Stimulated activated naive B cell treated with anti-CD40 and anti-IgM and Interleukin-4, amounts not matched to agents 10 μg/mL and 1 μg/mL and 100 μg/mL, for 72 hours (primary cell): ENCODE measurements around the gene RBM25.
A peak's percentile ranks its signal among the peaks of the same experiment; 100 is the strongest.

ENCODE experiments used
- ATAC-seq, 2 donors: fragments of 150-1000 bp; cut with Tn5 transposase; replicated peaks; 2 replicates each; pipeline ENCODE4 v1.10.0; 2021; ENCODE audit warnings: moderate library complexity in 1 of 2
- DNase-seq: peaks from one replicate; pipeline ENCODE4 v3.0.0; 2021
- H3K27ac Mint-ChIP-seq: one replicate; pipeline ENCODE4 v1.8.0; 2022; ENCODE audit warnings: mild to moderate bottlenecking, mixed read lengths
- H3K27me3 Mint-ChIP-seq, 2 donors: one replicate each; pipeline ENCODE4 v1.8.0; 2022; ENCODE audit warnings: mixed read lengths in 2 of 2
- H3K36me3 Mint-ChIP-seq, 2 donors: one replicate each; pipeline ENCODE4 v1.8.0; 2022; ENCODE audit warnings: mixed read lengths in 2 of 2, mild to moderate bottlenecking in 1 of 2
- H3K4me1 Mint-ChIP-seq, 2 donors: one replicate each; pipeline ENCODE4 v1.8.0; 2022; ENCODE audit warnings: mixed read lengths in 2 of 2, mild to moderate bottlenecking in 1 of 2
- H3K4me3 Mint-ChIP-seq, 2 donors: one replicate each; pipeline ENCODE4 v1.8.0; 2022; ENCODE audit warnings: mild to moderate bottlenecking in 2 of 2, mixed read lengths in 2 of 2, moderate library complexity in 1 of 2
- H3K9me3 Mint-ChIP-seq, 2 donors: one replicate each; pipeline ENCODE4 v1.8.0; 2022; ENCODE audit warnings: mixed read lengths in 2 of 2, mild to moderate bottlenecking in 1 of 2

Gene RBM25

DNA sequence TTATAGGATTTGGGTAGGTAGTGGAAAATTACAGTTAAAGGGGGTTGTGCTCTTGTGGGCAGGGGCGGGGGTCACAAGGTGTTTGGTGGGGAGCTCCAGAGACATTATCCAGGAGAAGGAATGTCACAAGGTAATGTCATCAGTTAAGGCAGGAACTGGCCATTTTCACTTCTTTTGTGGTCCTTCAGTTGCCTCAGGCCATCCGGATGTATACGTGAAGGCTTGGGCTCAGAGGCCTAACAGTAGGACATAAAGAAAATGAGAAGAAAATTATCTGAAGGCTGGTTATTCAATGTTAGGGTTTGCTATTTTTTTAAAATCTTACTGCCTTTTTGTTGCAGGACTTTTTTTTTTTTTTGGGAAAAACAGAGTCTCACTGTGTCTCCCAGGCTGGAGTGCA, 75.5 kb downstream of the RBM25 start:
- no peak for DNase-seq
- Mint-ChIP-seq H3K27me3 (no peaks in the 10 kb centered on the region), H3K4me3 (no peak overlapping the region), H3K36me3 (peaks cover 18 to 23% of the 10 kb centered on the region in 2 donors), H3K9me3 (peaks cover 14 to 15% of the 10 kb centered on the region in 2 donors), H3K27ac (no peak overlapping the region), H3K4me1 (peaks cover 7 to 11% of the 10 kb centered on the region in 2 donors)
- no peak for ATAC-seq

DNA sequence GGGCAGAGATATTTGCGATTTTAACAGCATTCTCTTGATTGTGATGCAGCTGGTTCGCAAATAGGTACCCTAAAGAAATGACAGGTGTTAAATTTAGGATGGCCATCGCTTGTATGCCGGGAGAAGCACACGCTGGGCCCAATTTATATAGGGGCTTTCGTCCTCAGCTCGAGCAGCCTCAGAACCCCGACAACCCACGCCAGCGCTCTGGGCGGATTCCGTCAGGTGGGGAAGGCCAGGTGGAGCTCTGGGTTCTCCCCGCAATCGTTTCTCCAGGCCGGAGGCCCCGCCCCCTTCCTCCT, 77.7 kb downstream of the RBM25 start:
- Mint-ChIP-seq H3K4me3 (peak overlapping the region; percentile 86 to 88), H3K4me1 (peaks cover 10 to 16% of the 10 kb centered on the region in 2 donors), H3K27me3 (no peaks in the 10 kb centered on the region), H3K27ac (peak overlapping the region; percentile 99), H3K36me3 (peaks cover 18 to 27% of the 10 kb centered on the region in 2 donors), H3K9me3 (peaks cover 14 to 15% of the 10 kb centered on the region in 2 donors)
- DNase-seq (no peak), ATAC-seq (no peak)

DNA sequence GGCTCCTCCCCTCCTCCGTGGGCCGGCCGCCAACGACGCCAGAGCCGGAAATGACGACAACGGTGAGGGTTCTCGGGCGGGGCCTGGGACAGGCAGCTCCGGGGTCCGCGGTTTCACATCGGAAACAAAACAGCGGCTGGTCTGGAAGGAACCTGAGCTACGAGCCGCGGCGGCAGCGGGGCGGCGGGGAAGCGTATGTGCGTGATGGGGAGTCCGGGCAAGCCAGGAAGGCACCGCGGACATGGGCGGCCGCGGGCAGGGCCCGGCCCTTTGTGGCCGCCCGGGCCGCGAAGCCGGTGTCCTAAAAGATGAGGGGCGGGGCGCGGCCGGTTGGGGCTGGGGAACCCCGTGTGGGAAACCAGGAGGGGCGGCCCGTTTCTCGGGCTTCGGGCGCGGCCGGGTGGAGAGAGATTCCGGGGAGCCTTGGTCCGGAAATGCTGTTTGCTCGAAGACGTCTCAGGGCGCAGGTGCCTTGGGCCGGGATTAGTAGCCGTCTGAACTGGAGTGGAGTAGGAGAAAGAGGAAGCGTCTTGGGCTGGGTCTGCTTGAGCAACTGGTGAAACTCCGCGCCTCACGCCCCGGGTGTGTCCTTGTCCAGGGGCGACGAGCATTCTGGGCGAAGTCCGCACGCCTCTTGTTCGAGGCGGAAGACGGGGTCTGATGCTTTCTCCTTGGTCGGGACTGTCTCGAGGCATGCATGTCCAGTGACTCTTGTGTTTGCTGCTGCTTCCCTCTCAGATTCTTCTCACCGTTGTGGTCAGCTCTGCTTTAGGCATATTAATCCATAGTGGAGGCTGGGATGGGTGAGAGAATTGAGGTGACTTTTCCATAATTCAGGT, 78.3 kb downstream of the RBM25 start, which contains the start of gene PSEN1:
Gene PSEN1 (plus strand): TSS at position 121 of the 839 bp plus-strand sequence. CDS start 11,513 bp downstream, outside the sequence.
- H3K27ac Mint-ChIP-seq = peak within 1 kb of the TSS; percentile 99
- H3K27me3 Mint-ChIP-seq = no peaks in the 10 kb centered on the region

DNA sequence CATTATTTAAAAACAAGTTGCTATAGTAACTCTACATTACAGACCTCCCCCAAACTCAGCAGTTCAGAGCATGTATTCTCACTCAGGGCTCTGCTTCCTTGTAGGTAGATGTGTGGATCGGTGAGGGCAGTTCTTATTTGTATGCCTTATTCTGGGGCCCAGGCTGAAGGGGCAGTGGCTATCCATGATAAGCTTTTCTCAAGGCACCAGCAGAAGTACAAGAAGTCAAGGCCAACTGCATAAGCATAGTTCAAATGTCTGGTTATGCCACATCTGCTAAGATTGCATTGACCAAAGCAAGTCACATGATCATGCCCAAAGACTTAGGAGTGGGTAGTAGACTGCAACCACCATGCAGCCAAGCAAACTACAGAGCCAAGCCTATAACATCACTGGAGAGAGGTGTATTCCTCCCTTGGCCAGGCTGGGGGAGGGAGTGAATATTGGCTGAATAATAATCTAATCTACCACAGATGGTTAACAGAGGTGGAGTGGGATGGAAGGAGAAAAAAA, 82.5 kb downstream of the RBM25 start:
- H3K4me1 Mint-ChIP-seq = peaks cover 20 to 37% of the 10 kb centered on the region in 2 donors
- DNase-seq = no peak
- no peak overlapping the region for H3K27ac Mint-ChIP-seq
- peaks cover 6 to 22% of the 10 kb centered on the region in 2 donors for H3K36me3 Mint-ChIP-seq
- no peaks in the 10 kb centered on the region for H3K9me3 Mint-ChIP-seq
- no peak for ATAC-seq
- no peaks in the 10 kb centered on the region for H3K27me3 Mint-ChIP-seq
- H3K4me3 Mint-ChIP-seq = no peak overlapping the region

More for the DNA sequence above, 78.3 kb downstream of the RBM25 start, which contains the start of gene PSEN1:
- DNase-seq (peak; percentile 96), ATAC-seq (peak; percentile 94 to 96)
- peaks cover 14 to 15% of the 10 kb centered on the region in 2 donors for H3K9me3 Mint-ChIP-seq
- peaks cover 18 to 29% of the 10 kb centered on the region in 2 donors for H3K36me3 Mint-ChIP-seq
- peaks cover 11 to 19% of the 10 kb centered on the region in 2 donors for H3K4me1 Mint-ChIP-seq
- peak within 1 kb of the TSS; percentile 86 to 88 for H3K4me3 Mint-ChIP-seq

DNA sequence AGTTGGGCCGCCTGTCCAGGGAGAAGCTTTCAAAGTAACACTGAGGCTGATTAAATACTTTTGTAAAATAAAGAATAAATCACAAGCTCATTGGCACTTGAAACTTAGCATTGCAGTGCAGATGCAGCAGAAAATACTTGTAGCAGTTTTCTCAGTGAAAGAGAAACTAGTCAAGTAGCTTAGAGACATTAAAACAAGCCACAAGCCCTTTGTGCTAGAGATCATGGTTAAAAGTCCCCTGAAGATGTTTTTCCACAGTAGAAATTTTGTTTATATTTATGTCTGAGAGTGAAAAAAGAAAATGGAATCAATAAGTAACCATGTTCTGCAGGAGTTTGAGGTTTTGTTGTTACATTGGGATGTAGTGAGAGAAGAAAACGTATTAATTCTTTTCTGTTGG, 83.9 kb downstream of the RBM25 start:
- DNase-seq (no peak), ATAC-seq (no peak)
- Mint-ChIP-seq H3K36me3 (peaks cover 6 to 21% of the 10 kb centered on the region in 2 donors), H3K27me3 (no peaks in the 10 kb centered on the region), H3K27ac (no peak overlapping the region), H3K4me1 (peaks cover 19 to 33% of the 10 kb centered on the region in 2 donors), H3K9me3 (no peaks in the 10 kb centered on the region), H3K4me3 (no peak overlapping the region)

DNA sequence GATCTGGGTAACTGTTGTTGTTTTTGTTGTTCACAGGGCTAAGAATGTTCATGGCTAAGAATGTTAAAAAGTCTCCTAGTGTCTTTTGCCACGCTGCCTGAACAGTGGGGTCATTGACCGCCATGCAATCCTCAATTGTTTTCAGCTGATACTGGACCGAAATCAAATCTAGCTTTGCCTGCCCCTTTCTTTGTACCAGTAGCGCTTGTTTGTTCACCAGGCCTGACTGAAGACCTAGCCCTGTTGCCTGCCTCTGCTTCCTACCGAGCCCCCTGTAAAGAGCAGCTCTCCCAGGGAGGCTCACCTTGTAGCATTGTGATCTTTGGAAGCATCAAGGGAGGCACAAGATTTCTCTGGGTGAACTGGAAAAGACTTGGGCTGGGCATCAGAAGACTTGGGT, 84.7 kb downstream of the RBM25 start:
- H3K9me3 Mint-ChIP-seq = no peaks in the 10 kb centered on the region
- DNase-seq (no peak), ATAC-seq (no peak)
- no peak overlapping the region for H3K4me3 Mint-ChIP-seq
- no peaks in the 10 kb centered on the region for H3K27me3 Mint-ChIP-seq
- H3K36me3 Mint-ChIP-seq = peaks cover 2 to 18% of the 10 kb centered on the region in 2 donors
- peaks cover 16 to 26% of the 10 kb centered on the region in 2 donors for H3K4me1 Mint-ChIP-seq
- no peak overlapping the region for H3K27ac Mint-ChIP-seq

DNA sequence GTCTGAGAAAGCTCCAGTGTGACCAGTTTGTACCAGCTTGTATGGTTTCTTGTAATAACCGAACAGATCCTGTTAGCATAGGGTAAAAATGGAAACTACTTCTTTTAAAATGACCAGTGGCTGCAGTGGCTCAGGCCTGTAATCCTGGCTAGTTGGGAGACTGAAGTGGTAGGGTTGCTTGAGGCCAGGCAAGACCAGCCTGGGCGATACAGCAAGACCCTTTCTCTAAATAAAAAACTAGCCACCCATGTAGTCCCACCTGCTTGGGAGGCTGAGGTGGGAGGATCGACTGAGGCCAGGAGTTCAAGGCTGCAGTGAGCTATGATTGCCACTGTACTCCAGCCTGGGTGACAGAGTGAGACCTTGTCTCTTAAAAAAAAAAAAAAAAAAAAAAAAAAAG, 85.3 kb downstream of the RBM25 start:
- DNase-seq (no peak), ATAC-seq (no peak)
- H3K9me3 Mint-ChIP-seq = no peaks in the 10 kb centered on the region
- no peak overlapping the region for H3K4me3 Mint-ChIP-seq
- no peak overlapping the region for H3K27ac Mint-ChIP-seq
- no peaks in the 10 kb centered on the region for H3K27me3 Mint-ChIP-seq
- peaks cover 2 to 21% of the 10 kb centered on the region in 2 donors for H3K36me3 Mint-ChIP-seq
- peaks cover 16 to 26% of the 10 kb centered on the region in 2 donors for H3K4me1 Mint-ChIP-seq

DNA sequence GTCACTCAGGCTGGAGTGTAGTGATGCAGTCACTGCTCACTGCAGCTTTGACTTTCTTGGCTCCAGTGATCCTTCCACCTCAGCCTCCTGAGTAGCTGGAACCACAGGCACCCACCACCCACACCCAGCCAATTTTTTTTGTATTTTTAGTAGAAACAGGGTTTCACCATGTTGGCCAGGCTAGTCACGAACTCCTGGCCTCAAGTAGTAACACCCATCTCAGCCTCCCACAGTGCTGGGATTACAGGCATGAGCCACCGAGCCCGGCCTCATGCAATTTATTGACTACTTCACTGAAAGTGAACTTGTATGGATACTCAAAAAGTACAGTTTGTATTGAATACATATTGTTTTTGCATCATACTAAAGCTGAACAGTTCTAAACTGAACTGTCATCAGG, 87.0 kb downstream of the RBM25 start:
- H3K27ac Mint-ChIP-seq = no peak overlapping the region
- no peak for DNase-seq
- H3K4me1 Mint-ChIP-seq = peaks cover 17 to 26% of the 10 kb centered on the region in 2 donors
- ATAC-seq = no peak
- H3K9me3 Mint-ChIP-seq = no peaks in the 10 kb centered on the region
- no peaks in the 10 kb centered on the region for H3K27me3 Mint-ChIP-seq
- no peak overlapping the region for H3K4me3 Mint-ChIP-seq
- H3K36me3 Mint-ChIP-seq = peaks cover 7 to 30% of the 10 kb centered on the region in 2 donors

DNA sequence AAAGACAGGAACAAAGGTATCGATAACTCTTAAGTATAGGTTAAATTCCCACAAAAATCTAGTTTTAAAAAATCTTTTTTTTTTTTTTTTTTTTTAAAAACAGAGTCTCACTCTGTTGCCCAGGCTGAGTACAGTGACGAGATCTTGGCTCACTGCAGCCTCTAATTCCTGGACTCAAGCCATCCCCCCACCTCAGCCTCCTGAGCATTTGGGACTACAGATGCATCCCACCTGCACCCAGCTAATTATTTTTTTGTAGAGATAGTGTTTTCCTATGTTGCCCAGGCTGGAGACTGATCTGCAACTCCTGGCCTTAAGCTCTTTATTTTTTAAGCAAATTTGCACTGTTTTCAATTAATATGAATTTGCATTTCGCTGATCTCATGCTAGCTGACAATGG, 87.8 kb downstream of the RBM25 start:
- H3K27me3 Mint-ChIP-seq = no peaks in the 10 kb centered on the region
- H3K9me3 Mint-ChIP-seq = no peaks in the 10 kb centered on the region
- H3K4me1 Mint-ChIP-seq = peaks cover 13 to 20% of the 10 kb centered on the region in 2 donors
- no peak for ATAC-seq
- DNase-seq = no peak
- H3K27ac Mint-ChIP-seq = no peak overlapping the region
- H3K36me3 Mint-ChIP-seq = peaks cover 9 to 26% of the 10 kb centered on the region in 2 donors
- no peak overlapping the region for H3K4me3 Mint-ChIP-seq

DNA sequence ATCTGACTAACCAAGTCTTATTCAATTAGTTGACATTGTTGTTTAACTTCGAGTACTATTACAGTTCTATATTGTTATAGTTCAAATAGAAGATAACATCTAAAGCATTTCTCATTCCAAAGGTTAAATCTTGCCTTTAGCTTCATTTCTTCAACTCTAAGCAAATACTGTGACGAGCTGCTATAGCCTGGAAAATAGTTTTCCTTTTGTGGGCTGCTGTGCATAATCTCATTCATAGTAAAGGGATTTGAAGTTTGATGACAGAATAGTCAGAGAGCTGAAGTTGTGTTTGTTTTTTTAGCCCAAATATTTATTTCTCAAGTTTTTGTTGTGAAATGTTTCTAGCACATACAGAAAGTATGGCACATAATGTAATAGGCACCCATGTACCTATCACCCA, 91.4 kb downstream of the RBM25 start:
- Mint-ChIP-seq H3K9me3 (no peaks in the 10 kb centered on the region), H3K27me3 (no peaks in the 10 kb centered on the region), H3K27ac (no peak overlapping the region), H3K4me3 (no peak overlapping the region), H3K36me3 (peaks cover 9 to 20% of the 10 kb centered on the region in 2 donors), H3K4me1 (peaks cover 0 to 6% of the 10 kb centered on the region in 2 donors)
- DNase-seq (no peak), ATAC-seq (no peak)

DNA sequence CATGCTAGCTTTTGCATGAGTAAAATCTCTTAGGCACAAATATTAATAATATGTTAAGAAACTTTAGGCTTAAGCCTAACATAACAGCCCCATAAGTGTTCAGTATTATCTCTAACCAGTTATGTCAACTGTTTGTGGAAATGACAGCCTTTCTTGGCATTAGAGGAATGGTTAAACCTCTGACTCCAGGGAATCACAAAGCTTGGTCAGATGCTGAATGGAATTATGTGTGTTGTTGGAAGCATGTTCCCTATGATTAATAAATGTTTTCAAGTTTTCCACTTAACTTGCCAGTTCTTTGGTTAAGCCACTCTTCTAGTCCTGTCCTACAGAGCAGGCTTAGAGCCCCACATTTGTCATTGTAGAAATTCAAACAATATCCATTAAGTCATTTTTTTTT, 94.9 kb downstream of the RBM25 start:
- Mint-ChIP-seq H3K9me3 (no peaks in the 10 kb centered on the region), H3K27ac (no peak overlapping the region), H3K36me3 (peaks cover 12 to 28% of the 10 kb centered on the region in 2 donors), H3K27me3 (no peaks in the 10 kb centered on the region), H3K4me3 (no peak overlapping the region), H3K4me1 (peaks cover 0 to 2% of the 10 kb centered on the region in 2 donors)
- ATAC-seq (no peak), DNase-seq (no peak)

DNA sequence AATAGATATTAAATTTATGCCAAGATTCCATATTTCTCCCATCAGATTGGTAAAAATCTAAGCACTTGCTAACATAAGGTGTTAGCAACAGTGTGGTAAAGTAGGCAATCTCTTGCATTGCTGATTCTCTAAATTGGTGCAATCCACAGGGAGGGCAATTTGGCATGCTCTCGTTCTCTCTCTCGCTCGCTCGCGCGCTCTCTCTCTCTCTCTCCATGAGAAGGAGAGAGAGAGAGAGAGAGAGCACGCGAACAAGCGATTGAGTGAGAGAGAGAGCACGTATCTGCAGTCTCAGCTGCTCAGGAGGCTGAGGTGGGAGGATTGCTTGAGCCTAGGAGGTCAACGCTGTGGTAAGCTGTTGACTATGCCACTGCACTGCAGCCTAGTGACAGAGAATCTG, 103.9 kb downstream of the RBM25 start:
- Mint-ChIP-seq H3K36me3 (peaks cover 28 to 41% of the 10 kb centered on the region in 2 donors), H3K9me3 (no peaks in the 10 kb centered on the region), H3K27ac (no peak overlapping the region), H3K4me3 (no peak overlapping the region), H3K27me3 (no peaks in the 10 kb centered on the region), H3K4me1 (no peaks in the 10 kb centered on the region)
- DNase-seq (no peak), ATAC-seq (no peak)

DNA sequence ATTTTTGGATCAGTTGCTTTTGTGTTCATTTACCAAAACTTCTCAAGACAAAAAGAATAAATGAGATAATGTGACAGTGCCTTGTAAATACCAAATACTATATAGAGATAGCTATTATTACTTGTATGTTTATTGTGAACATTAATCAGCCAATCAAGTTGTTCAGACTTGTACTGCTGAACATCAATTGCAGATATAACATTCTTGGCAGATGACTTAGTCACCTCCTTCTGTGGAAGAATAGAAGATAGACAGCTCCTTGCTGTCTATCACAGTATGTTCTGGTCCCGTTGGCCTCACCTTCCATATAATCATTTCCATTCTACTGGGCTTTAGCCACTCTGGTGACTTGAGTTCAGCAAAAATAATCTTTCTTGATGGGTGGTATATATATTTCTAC, 108.1 kb downstream of the RBM25 start:
- DNase-seq = no peak
- H3K4me1 Mint-ChIP-seq = no peaks in the 10 kb centered on the region
- ATAC-seq = no peak
- no peak overlapping the region for H3K27ac Mint-ChIP-seq
- no peaks in the 10 kb centered on the region for H3K9me3 Mint-ChIP-seq
- H3K4me3 Mint-ChIP-seq = no peak overlapping the region
- H3K36me3 Mint-ChIP-seq = peaks cover 30 to 41% of the 10 kb centered on the region in 2 donors
- no peaks in the 10 kb centered on the region for H3K27me3 Mint-ChIP-seq

DNA sequence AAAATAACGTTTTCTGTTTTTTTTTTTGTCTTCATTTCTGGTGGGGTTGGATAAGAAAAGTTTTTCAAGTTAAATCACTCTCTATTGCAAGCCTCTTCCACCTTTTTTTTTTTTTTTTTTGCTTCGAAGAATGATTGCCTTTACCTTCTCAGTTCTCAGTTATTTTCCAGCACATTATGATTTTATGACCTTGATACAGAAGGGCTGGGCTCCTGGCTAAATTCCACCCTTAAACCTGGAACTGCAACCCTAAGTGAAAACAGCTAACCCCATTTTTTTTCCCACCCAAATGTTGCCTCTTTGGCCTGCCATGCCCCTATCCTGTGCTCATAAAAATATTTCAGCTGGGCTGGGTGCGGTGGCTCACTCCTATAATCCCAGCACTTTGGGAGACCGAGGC, 109.4 kb downstream of the RBM25 start:
- Mint-ChIP-seq H3K36me3 (peaks cover 30 to 42% of the 10 kb centered on the region in 2 donors), H3K27ac (no peak overlapping the region), H3K27me3 (no peaks in the 10 kb centered on the region), H3K9me3 (no peaks in the 10 kb centered on the region), H3K4me3 (no peak overlapping the region), H3K4me1 (no peaks in the 10 kb centered on the region)
- DNase-seq = no peak
- ATAC-seq = no peak

DNA sequence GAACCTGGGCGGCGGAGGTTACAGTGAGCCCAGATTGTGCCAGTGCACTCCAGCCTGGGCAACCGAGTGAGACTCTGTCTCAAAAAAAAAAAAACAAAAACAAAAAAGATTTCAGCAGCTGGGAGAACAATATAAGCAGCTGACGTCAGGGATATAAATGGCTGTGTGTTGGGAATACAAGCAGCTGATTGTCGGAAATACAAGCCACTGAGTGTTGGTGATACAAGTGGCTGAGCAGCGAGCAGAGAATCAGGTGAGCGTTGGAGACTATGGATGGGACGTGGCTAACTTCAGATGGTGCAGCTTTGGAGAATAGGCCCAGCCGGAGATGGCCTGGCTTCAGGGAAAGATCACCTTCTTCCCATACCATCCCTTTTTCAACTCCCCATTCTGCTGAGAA, 109.9 kb downstream of the RBM25 start:
- H3K4me1 Mint-ChIP-seq = no peaks in the 10 kb centered on the region
- H3K9me3 Mint-ChIP-seq = no peaks in the 10 kb centered on the region
- DNase-seq (no peak), ATAC-seq (no peak)
- no peak overlapping the region for H3K4me3 Mint-ChIP-seq
- H3K27me3 Mint-ChIP-seq = no peaks in the 10 kb centered on the region
- peaks cover 35 to 47% of the 10 kb centered on the region in 2 donors for H3K36me3 Mint-ChIP-seq
- no peak overlapping the region for H3K27ac Mint-ChIP-seq
